HG03097 (cell line): ENCODE measurements around the gene HSD17B13.

ENCODE experiments used
- ATAC-seq: cut with Tn5 transposase; IDR thresholded peaks from one replicate; pipeline ENCODE4 v1.9.1; 2021; ENCODE audit not compliant: unreplicated experiment, low FRiP score

HSD17B13 gene

DNA sequence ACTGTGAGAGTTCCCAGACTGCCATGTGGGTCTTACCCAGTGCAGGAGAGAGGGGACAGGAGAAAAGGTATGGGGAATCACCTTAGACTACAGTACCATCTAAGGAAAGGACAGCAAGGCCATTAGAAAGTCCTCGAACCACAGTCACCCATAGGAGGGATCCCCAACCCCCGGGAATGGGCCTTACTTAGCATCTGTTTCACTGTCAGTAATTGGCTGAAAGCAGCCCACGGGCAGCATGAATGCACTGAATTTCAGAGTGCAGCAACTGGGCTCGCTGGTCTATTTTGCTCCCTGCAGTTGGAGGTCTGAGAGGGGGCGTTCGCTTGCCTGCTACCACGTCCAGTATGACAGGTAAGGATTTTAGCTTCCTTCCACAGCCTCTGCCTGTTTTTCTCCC lies 51.9 kb downstream of the HSD17B13 start:
- ATAC-seq = no peak

DNA sequence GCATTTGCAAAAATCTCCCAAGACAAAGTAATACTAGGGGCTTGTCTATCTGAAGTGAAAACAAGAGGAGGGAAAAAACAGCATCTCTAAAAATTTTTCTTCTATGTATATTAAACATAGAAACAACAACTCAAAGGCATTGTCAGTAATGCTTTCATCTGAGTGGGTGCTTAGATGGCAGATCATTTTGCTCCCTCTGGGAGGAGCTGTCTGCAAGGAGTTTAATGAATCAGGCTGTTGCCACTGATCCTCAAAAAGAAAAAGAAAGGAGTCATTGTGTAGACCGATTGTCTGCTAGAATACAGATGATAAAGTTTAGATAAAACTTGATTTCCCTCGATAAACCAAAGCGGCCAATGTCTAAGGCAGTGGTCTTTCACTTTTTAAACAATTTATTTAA lies 52.5 kb downstream of the HSD17B13 start:
- no peak for ATAC-seq

GRCh38 chr4:87268411-87268810 lies 54.3 kb downstream of the HSD17B13 start:
- ATAC-seq = no peak

- ATAC-seq = no peak
These were observed 55.7 kb downstream of the HSD17B13 start for GRCh38 chr4:87266986-87267385.

DNA sequence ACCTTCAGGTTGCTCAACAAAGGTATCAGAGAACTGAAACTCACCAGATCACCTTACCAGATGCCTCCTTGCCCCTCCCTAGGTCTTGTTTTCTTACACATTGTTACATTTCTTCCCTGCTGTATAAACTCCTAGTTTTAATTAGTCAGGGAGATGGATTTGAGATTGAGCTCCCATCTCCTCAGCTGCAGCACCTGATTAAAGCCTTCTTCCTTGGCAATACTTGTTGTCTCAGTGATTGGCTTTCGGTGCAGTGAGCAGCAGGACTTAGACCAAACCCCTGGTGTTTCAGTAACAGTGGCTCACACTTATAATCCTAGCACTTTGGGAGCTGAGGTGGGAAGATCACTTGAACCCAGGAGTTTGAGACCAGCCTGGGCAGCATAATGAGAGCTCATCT lies 59.8 kb downstream of the HSD17B13 start:
- no peak for ATAC-seq

- ATAC-seq = no peak
These were observed 62.2 kb downstream of the HSD17B13 start for GRCh38 chr4:87260477-87260876.

- no peak for ATAC-seq
These were observed 64.0 kb downstream of the HSD17B13 start for GRCh38 chr4:87258677-87259076.

GRCh38 chr4:87257523-87257922 lies 65.2 kb downstream of the HSD17B13 start:
- ATAC-seq = no peak

- no peak for ATAC-seq
These were observed 66.9 kb downstream of the HSD17B13 start for GRCh38 chr4:87255755-87256154.
